ENCODE measurements around the gene PHF1.

The PHF1 gene

DNA sequence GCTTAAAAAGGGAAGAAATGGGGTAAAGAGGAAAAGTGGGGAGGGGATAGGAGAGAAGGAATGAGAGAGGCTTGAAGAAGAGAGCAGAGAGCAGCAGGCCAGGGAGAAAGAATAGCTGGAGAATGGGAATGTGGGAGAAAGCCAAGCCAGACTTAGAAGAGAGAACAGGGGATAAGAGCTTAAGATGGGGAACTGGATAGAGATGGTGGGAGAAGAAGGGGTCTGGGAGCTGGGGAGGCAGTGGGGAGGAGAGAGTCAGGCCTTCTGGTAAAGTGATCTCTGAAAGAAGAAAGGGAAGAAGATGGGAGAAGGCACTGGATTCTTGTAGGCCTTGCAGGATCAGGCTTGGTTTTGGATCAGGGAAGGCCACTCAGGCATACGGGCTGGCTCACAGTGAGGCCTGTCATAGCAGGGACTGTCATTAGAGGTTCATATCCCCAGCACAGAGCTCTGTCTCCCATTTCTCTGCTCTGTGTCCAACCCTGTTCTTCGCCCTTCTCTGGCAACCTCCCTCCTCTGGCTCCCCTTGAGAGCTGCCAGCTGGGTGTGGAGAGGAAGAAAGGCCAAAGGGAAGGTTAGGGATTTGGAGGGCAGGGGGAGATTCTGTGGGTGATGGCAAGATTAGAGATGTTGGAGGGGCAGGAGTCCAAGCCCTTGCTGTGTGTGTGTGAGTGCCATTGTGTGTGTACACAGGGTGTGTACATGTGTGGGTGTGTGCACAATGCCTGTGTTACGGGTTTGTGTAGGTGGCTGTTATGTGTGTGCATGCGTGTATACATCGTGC lies 18.3 kb downstream of the PHF1 start:
- no peak overlapping the region for H3K4me3 ChIP-seq (ENCODE audit: low read length)
- TF ChIP-seq, protein P1, sequence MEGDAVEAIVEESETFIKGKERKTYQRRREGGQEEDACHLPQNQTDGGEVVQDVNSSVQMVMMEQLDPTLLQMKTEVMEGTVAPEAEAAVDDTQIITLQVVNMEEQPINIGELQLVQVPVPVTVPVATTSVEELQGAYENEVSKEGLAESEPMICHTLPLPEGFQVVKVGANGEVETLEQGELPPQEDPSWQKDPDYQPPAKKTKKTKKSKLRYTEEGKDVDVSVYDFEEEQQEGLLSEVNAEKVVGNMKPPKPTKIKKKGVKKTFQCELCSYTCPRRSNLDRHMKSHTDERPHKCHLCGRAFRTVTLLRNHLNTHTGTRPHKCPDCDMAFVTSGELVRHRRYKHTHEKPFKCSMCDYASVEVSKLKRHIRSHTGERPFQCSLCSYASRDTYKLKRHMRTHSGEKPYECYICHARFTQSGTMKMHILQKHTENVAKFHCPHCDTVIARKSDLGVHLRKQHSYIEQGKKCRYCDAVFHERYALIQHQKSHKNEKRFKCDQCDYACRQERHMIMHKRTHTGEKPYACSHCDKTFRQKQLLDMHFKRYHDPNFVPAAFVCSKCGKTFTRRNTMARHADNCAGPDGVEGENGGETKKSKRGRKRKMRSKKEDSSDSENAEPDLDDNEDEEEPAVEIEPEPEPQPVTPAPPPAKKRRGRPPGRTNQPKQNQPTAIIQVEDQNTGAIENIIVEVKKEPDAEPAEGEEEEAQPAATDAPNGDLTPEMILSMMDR (conservative IDR thresholded peaks at IDR 0.05; ENCODE audit: low read length), result no peak
- DNase-seq (ENCODE audit: low read depth), result no peak

DNA sequence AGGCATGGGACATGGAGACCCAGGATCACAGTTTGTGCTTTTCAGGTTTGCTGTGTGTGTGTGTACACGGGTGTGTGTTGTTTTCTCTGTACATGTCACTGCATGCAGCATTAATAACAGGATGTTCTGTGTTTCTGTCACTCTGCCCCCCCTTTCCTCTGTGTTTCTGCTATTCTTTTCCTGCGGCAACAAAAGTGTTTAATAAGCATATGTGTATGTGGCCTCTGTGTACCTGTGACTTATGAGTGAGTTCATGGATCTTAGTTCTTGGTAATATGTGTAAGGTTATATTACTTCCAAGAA lies 18.9 kb downstream of the PHF1 start:
- no peak for DNase-seq (ENCODE audit: low read depth)
- no peak overlapping the region for H3K4me3 ChIP-seq (ENCODE audit: low read length)
- TF ChIP-seq, protein P1 (conservative IDR thresholded peaks at IDR 0.05; ENCODE audit: low read length), result no peak

DNA sequence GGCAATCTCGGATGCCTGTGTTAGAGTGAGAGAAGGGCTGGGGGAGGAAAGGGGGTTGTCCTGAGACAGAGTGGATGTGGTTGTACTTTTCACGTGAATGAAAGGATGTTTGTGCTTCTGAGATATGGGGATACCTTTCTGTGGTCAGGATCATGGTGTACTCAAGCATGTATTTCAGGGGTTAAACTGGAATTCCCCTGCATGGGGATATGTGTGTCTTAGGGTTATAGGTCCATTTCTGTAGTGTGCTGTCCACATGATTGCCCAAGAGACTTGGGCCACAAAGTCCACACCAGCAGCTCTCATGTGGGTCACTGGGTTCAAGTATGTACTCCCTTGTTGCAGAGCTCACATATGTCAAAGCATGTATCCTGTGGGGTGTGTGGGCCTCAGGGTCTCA lies 19.5 kb downstream of the PHF1 start:
- no peak for DNase-seq (ENCODE audit: low read depth)
- TF ChIP-seq, protein P1 (conservative IDR thresholded peaks at IDR 0.05; ENCODE audit: low read length), result no peak
- no peak overlapping the region for H3K4me3 ChIP-seq (ENCODE audit: low read length)

DNA sequence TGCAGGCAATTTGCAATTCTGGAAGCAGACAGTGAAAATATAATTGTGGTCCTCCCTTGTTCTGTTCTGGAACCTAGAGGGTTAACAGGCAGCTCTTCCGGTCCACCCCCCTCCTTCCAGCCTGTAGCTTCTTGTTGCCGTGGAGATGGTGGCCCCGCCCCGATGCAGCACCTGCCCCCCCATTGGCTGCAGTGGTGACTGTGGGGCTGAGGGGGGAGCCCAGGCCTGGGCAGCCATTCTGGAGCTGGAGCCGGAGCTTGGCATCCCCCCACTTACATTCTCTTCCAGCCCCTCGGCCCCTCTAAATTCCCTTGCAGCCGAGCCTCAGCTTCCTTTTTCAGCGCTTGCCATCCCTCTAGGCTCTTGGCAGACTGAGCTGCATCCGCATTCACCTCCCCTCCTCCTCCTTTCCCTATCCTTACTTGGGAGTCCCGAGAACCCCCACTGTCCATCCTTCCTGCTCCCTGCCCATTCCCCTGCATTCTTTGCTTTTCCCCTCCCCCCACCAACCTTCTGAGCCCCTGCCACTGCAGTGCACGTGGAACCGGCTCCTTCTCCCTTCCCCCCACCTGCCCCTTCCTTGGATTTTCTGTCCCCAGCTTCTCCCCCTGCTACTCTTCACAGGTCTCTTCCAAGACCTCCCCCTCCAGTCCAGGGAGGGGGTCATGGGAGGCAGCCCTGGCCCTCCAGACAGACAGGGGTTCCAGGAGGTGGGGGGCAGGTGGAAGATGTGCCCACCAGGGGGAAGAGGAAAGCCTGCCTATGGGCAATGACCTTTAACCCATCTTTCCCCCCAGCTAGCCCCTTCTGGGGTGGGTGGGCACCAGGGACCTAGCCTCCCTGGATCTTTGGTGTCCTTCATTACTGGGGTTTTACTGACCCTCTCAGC lies 20.4 kb downstream of the PHF1 start:
- TF ChIP-seq, protein P1 (conservative IDR thresholded peaks at IDR 0.05; ENCODE audit: low read length), result no peak
- H3K4me3 ChIP-seq (ENCODE audit: low read length), result no peak overlapping the region
- peak; percentile 42 for DNase-seq (ENCODE audit: low read depth)

DNA sequence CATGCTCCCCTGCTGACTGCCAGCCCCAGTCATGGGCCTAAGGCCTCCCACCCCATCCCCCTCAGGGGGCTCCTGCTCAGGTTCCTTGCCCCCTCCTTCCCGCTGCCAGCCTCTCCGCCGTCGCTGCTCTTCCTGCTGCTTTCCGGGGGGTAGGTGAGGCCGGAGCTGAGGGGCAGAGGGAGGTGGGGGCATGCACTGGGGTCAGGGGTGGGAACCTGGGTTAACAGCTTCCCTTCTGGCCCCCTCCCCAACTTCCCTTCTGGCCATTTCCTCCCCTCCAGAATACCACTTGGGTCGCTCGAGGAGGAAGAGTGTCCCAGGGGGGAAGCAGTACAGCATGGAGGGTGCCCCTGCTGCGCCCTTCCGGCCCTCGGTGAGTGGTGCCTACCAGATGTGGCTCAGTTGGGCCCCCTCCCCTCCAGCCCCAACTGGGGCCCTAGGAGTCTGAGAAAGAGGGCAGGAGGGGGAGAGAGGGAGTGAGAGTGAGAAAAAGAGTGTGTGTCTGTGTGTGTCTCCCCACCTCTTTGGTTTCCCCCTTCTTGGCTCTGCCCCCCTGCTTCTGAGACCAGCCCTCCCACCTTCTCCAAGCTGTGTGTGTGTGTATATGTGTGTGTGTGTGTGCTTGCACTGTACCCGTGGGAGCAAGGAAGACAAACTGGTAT lies 21.2 kb downstream of the PHF1 start:
- DNase-seq (ENCODE audit: low read depth), result no peak
- no peak overlapping the region for H3K4me3 ChIP-seq (ENCODE audit: low read length)
- TF ChIP-seq, protein P1 (conservative IDR thresholded peaks at IDR 0.05; ENCODE audit: low read length), result no peak

DNA sequence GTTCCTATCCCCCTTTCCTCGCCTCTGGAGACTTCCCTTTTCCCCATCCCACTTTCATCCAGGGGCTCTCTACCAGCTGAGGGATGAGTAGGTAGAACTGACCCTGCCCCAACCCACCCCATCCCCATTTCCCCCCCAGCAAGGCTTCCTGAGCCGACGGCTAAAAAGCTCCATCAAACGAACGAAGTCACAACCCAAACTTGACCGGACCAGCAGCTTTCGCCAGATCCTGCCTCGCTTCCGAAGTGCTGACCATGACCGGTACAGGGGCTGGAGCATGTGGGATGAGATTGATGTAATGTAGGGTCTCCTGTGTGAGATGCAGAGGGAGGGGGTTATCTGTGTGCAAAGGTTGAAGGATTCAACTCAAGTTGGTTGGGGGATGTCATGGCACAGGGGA lies 21.7 kb downstream of the PHF1 start:
- no peak overlapping the region for H3K4me3 ChIP-seq (ENCODE audit: low read length)
- no peak for DNase-seq (ENCODE audit: low read depth)
- TF ChIP-seq, protein P1 (conservative IDR thresholded peaks at IDR 0.05; ENCODE audit: low read length), result no peak
